ENCODE results near the gene SUPT20H. TPM values are rescaled to one million over a fixed set of nuclear protein-coding genes. Genes with fewer than 3 reads are reported as not detected.
"Not testable (repeated sequence)": the region's sequence is repeated elsewhere in the genome, so short reads cannot be mapped to it uniquely, and the experiment has no call there.

SUPT20H gene
- total and polyA plus RNA-seq, 7 donors = 14.3 to 30.1 (median 22.3) TPM

GRCh38 chr13:37065890-37066526, 6.5 kb upstream of the SUPT20H start:
- intact Hi-C loops (cut with DNase I) = no loop called here
- 75 to 82% (median 77%) methylated on average over 6 of the region's 6 CpGs for WGBS, 3 donors
- no peaks in the 10 kb centered on the region for H3K27me3 ChIP-seq (ENCODE audit: insufficient read depth in 3 of 3, low read length in 2 of 3)

GRCh38 chr13:37059848-37060192, 332 bp upstream of the SUPT20H start:
- Histone ChIP-seq H3K9me3 (peaks cover 5% of the 10 kb centered on the region), H3K36me3 (ENCODE audit: insufficient read depth in 1 of 2, low read depth in 1 of 2) (no peaks in the 10 kb centered on the region), H3K27ac (peak overlapping the region; percentile 96), H3K4me1 (peaks cover 13% of the 10 kb centered on the region), H3K27me3 (ENCODE audit: insufficient read depth in 3 of 3, low read length in 2 of 3) (no peaks in the 10 kb centered on the region), H3K4me3 (peak overlapping the region; percentile 99)
- DNase-seq (no peak), ATAC-seq (peak in 1 of 4 donors; percentile 7)
- 12 to 16% (median 13%) methylated on average over 10 of the region's 10 CpGs for WGBS, 3 donors
- TF ChIP-seq CTCF (IDR thresholded peaks at IDR 0.05) = no peak
- intact Hi-C loops (cut with DNase I) = no loop called here

More at GRCh38 chr13:37065890-37066526, 6.5 kb upstream of the SUPT20H start:
- no peak for DNase-seq
- Histone ChIP-seq H3K27ac (no peak overlapping the region), H3K36me3 (ENCODE audit: insufficient read depth in 1 of 2, low read depth in 1 of 2) (no peaks in the 10 kb centered on the region), H3K4me3 (no peak overlapping the region), H3K9me3 (no peaks in the 10 kb centered on the region), H3K4me1 (no peaks in the 10 kb centered on the region)
- TF ChIP-seq CTCF (IDR thresholded peaks at IDR 0.05) = no peak
- no peak for ATAC-seq

DNA sequence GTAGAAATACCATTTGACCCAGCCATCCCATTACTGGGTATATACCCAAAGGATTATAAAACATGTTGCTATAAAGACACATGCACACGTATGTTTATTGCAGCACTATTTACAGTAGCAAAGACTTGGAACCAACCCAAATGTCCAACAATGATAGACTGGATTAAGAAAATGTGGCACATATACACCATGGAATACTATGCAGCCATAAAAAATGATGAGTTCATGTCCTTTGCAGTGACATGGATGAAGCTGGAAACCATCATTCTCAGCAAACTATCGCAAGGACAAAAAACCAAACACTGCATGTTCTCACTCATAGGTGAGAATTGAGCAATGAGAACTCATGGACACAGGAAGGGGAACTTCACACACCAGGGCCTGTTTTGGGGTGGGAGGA, 3.3 kb downstream of the SUPT20H start:
- H3K4me3 ChIP-seq; intact Hi-C loops (cut with DNase I); ATAC-seq; H3K36me3 ChIP-seq (ENCODE audit: insufficient read depth in 1 of 2, low read depth in 1 of 2); H3K9me3 ChIP-seq; H3K27me3 ChIP-seq (ENCODE audit: insufficient read depth in 3 of 3, low read length in 2 of 3); H3K27ac ChIP-seq; DNase-seq: not testable (repeated sequence)
- WGBS, 3 donors = 87 to 92% (median 87%) methylated on average over 2 of the region's 2 CpGs
- H3K4me1 ChIP-seq = peaks cover 13% of the 10 kb centered on the region

- intact Hi-C loops (cut with DNase I) = not testable (repeated sequence)
Observed at GRCh38 chr13:37053111-37053510, 6.4 kb downstream of the SUPT20H start.

DNA sequence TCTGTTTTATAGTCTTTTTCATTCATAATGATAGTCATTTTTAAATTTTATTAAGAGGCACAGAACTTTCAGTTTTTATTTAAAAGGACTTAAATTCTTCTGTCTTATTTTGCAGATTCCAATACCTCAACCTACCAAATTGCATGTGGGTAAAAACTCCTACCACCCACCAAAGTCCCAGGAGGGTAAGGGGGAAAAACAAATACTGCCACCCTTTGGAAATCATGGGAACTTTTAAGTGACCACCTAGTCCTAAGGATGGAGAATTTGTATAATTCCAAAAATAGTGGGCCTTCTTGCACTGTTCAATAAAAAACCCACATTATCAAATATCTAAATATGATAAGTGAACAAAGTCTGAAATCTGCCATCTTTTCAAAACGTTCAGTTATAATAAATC, 9.7 kb downstream of the SUPT20H start:
- no peak for TF ChIP-seq CTCF (IDR thresholded peaks at IDR 0.05)
- Histone ChIP-seq H3K27me3 (ENCODE audit: insufficient read depth in 3 of 3, low read length in 2 of 3) (no peaks in the 10 kb centered on the region), H3K27ac (no peak overlapping the region), H3K4me3 (no peak overlapping the region), H3K4me1 (peaks cover 6% of the 10 kb centered on the region), H3K36me3 (ENCODE audit: insufficient read depth in 1 of 2, low read depth in 1 of 2) (peaks cover 2 to 42% of the 10 kb centered on the region in 2 donors), H3K9me3 (peaks cover 5% of the 10 kb centered on the region)
- ATAC-seq = no peak
- intact Hi-C loops (cut with DNase I) = no loop called here
- 50 to 64% (median 56%) methylated on average over 1 of the region's 1 CpG for WGBS, 3 donors
- no peak for DNase-seq

More at GRCh38 chr13:37053111-37053510, 6.4 kb downstream of the SUPT20H start:
- not testable (repeated sequence) for H3K9me3 ChIP-seq; H3K27me3 ChIP-seq (ENCODE audit: insufficient read depth in 3 of 3, low read length in 2 of 3); H3K27ac ChIP-seq; DNase-seq; ATAC-seq; H3K4me1 ChIP-seq; H3K4me3 ChIP-seq
- peaks cover 0 to 10% of the 10 kb centered on the region in 2 donors for H3K36me3 ChIP-seq (ENCODE audit: insufficient read depth in 1 of 2, low read depth in 1 of 2)
- 95 to 97% (median 97%) methylated on average over 3 of the region's 3 CpGs for WGBS, 3 donors

DNA sequence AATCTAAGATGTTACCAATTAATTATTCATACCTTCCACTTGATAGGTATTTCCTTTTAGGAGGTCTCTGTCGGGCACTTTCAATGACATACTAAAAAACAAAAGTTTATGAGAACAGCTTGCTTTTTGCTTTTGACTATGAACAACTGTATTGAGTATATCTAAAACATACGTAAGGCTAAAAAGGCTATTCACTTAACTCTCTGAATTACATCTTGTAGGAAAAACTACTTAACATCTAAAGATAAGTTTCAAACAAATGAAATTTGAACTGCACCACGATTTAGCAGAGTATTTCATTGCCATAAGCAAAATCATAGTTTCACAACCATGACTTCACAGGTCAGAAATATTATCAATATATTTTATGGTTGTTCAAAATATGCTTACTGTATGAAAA, 11.6 kb downstream of the SUPT20H start:
- 66 to 79% (median 68%) methylated on average over 3 of the region's 3 CpGs for WGBS, 3 donors

More for the DNA sequence above, 11.6 kb downstream of the SUPT20H start:
- Histone ChIP-seq H3K4me3 (no peak overlapping the region), H3K27ac (no peak overlapping the region), H3K9me3 (peaks cover 2% of the 10 kb centered on the region), H3K36me3 (ENCODE audit: insufficient read depth in 1 of 2, low read depth in 1 of 2) (peaks cover 2 to 60% of the 10 kb centered on the region in 2 donors), H3K4me1 (peaks cover 6% of the 10 kb centered on the region), H3K27me3 (ENCODE audit: insufficient read depth in 3 of 3, low read length in 2 of 3) (no peaks in the 10 kb centered on the region)
- no peak for DNase-seq
- no peak for ATAC-seq
- intact Hi-C loops (cut with DNase I) = no loop called here
- TF ChIP-seq CTCF (IDR thresholded peaks at IDR 0.05) = no peak
